Stimulated activated CD4-positive, alpha-beta T cell treated with anti-CD3 and anti-CD28 coated beads, Interleukin-12 subunit alpha, Interleukin-12 subunit beta, amount 100 ng/mL, for 48 hours (primary cell): ENCODE measurements around the gene PDSS2.

ENCODE experiments used
- DNase-seq, 3 donors: peaks; one replicate each; pipeline ENCODE4 v3.0.0-alpha.2; 2020; ENCODE audit warnings: low read depth in 2 of 3, low spot score in 1 of 3

Gene PDSS2

GRCh38 chr6:107421696-107422256, 37.6 kb downstream of the PDSS2 start:
- DNase-seq: no peak

- no peak for DNase-seq
Observed at GRCh38 chr6:107419733-107420132, 39.6 kb downstream of the PDSS2 start.

GRCh38 chr6:107418118-107418517, 41.2 kb downstream of the PDSS2 start:
- DNase-seq: no peak

- DNase-seq: no peak
Observed at GRCh38 chr6:107416145-107416544, 43.2 kb downstream of the PDSS2 start.

GRCh38 chr6:107413966-107414645, 45.3 kb downstream of the PDSS2 start:
- DNase-seq: no peak

- no peak for DNase-seq
Observed at GRCh38 chr6:107411161-107411560, 48.2 kb downstream of the PDSS2 start.

- DNase-seq: no peak
Observed at GRCh38 chr6:107409942-107410341, 49.4 kb downstream of the PDSS2 start.

- no peak for DNase-seq
Observed at GRCh38 chr6:107408714-107409113, 50.6 kb downstream of the PDSS2 start.

GRCh38 chr6:107405002-107405401, 54.4 kb downstream of the PDSS2 start:
- DNase-seq: no peak

GRCh38 chr6:107402533-107402932, 56.8 kb downstream of the PDSS2 start:
- DNase-seq: no peak

- no peak for DNase-seq
Observed at GRCh38 chr6:107401573-107401972, 57.8 kb downstream of the PDSS2 start.

- DNase-seq: no peak
Observed at GRCh38 chr6:107400616-107401147, 58.7 kb downstream of the PDSS2 start.

GRCh38 chr6:107399935-107400334, 59.4 kb downstream of the PDSS2 start:
- no peak for DNase-seq

- no peak for DNase-seq
Observed at GRCh38 chr6:107398001-107398400, 61.4 kb downstream of the PDSS2 start.

- no peak for DNase-seq
Observed at GRCh38 chr6:107396211-107396610, 63.2 kb downstream of the PDSS2 start.

GRCh38 chr6:107392069-107392468, 67.3 kb downstream of the PDSS2 start:
- DNase-seq: no peak

GRCh38 chr6:107390685-107391435, 68.5 kb downstream of the PDSS2 start:
- no peak for DNase-seq

GRCh38 chr6:107390056-107390455, 69.3 kb downstream of the PDSS2 start:
- DNase-seq: no peak

GRCh38 chr6:107386904-107387303, 72.5 kb downstream of the PDSS2 start:
- DNase-seq: no peak

GRCh38 chr6:107386340-107386739, 73.0 kb downstream of the PDSS2 start:
- DNase-seq: no peak

- DNase-seq: no peak
Observed at GRCh38 chr6:107383705-107384104, 75.7 kb downstream of the PDSS2 start.

- DNase-seq: no peak
Observed at GRCh38 chr6:107374264-107374663, 85.1 kb downstream of the PDSS2 start.
